PC-9 (cell line): Measurements from ENCODE around the gene PRDX3.

Experiments
- EZH2 ChIP-seq: fragments of 200-600 bp; sonication (generic); IDR thresholded peaks from 2 replicates; pipeline ENCODE4 v1.8.0; 2017; ENCODE audit warnings: antibody characterized with exemption, low read depth
- TF ChIP-seq, protein P1 (sequence below): fragments of 200-600 bp; sonication (generic); conservative IDR thresholded peaks from 2 replicates; pipeline ENCODE4 v1.6.1; 2017; ENCODE audit warnings: mixed run types, antibody characterized with exemption, mild to moderate bottlenecking, moderate library complexity

DNA sequence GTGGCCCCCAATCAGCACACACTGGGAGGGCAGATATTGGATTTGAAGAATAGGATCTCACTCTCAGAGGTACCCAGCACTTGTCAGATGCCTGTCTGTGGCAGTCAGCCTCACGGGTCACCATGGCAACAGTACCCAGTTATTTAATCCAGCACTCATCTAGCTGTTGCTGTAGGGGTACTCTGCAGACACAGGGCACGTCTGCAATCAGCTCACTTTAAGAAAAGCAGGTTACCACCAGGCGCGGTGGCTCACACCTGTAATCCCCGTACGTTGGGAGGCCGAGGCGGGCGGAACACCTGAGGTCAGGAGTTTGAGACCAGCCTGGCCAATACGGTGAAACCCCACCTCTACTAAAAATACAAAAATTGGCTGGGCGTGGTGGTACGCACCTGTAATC lies 25.0 kb downstream of the PRDX3 start:
- TF ChIP-seq, protein P1, sequence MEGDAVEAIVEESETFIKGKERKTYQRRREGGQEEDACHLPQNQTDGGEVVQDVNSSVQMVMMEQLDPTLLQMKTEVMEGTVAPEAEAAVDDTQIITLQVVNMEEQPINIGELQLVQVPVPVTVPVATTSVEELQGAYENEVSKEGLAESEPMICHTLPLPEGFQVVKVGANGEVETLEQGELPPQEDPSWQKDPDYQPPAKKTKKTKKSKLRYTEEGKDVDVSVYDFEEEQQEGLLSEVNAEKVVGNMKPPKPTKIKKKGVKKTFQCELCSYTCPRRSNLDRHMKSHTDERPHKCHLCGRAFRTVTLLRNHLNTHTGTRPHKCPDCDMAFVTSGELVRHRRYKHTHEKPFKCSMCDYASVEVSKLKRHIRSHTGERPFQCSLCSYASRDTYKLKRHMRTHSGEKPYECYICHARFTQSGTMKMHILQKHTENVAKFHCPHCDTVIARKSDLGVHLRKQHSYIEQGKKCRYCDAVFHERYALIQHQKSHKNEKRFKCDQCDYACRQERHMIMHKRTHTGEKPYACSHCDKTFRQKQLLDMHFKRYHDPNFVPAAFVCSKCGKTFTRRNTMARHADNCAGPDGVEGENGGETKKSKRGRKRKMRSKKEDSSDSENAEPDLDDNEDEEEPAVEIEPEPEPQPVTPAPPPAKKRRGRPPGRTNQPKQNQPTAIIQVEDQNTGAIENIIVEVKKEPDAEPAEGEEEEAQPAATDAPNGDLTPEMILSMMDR, result no peak
- no peak for TF ChIP-seq EZH2
